ENCODE measurements around the gene GSG1L. TPM values are rescaled to one million over a fixed set of nuclear protein-coding genes. Genes with fewer than 3 reads are reported as not detected.

Gene GSG1L
- total and polyA plus RNA-seq, 9 of the 15 experiments (the other 6 are each of a cell fraction or from before 2014, with no cell fraction given): not detected

DNA sequence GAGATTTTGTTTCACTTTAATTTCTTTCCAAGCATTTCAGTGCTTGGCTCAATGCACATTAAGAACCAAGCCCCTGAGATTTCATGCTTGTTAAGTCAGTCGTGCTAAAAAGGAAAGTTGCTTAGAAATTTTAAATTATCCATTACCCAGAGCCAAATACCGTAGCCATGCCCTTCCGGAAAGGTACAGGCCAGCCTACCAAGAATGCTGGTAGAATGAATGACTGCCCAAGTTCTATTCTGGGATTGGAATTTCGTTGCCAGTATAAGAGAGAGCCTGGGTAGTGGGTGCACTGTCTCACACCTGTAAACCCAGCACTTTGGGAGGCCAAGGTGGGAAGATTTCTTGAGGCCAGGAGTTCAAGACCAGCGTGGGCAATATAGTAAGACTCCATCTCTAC lies 319.6 kb downstream of the GSG1L start:
- Histone ChIP-seq H3K9ac (ENCODE audit: insufficient read depth in 1 of 2, low read depth in 2 of 2, low read length in 2 of 2) (no peak overlapping the region), H3K9me3 (replicated peaks; ENCODE audit: control insufficient read depth, insufficient read depth, low read depth, low read length) (0 out of 2 replicates have a peak, but pooled peaks cover 2% of the 10 kb centered on the region), H2AFZ (ENCODE audit: low read depth, low read length) (no peak overlapping the region), H3K4me1 (replicated peaks in 1 of 2; ENCODE audit: control insufficient read depth in 2 of 2, insufficient read depth in 2 of 2, low read length in 2 of 2) (peaks cover 2 to 5% of the 10 kb centered on the region in 2 experiments; a peak in 4 of 5 replicates), H4K20me1 (replicated peaks; ENCODE audit: control insufficient read depth, insufficient read depth, low read length) (no peaks in the 10 kb centered on the region), H3K79me2 (ENCODE audit: control insufficient read depth, insufficient read depth, low read length) (no peaks in the 10 kb centered on the region), H3K27ac (ENCODE audit: extremely low read depth, low read depth, low read length) (no peak overlapping the region), H3K36me3 (ENCODE audit: control insufficient read depth, insufficient read depth, low read length) (no peaks in the 10 kb centered on the region), H3K9me1 (ENCODE audit: control insufficient read depth, insufficient read depth, low read length) (no peaks in the 10 kb centered on the region), H3K27me3 (ENCODE audit: control insufficient read depth in 2 of 2, insufficient read depth in 2 of 2, low read length in 2 of 2) (no peaks in the 10 kb centered on the region), H3K4me3 (no peak overlapping the region), H3K4me2 (ENCODE audit: insufficient read depth, low read length) (no peak overlapping the region)
- POLR2A ChIA-PET: interaction anchor here (1.2 kb wide), 1 partner anchor 12 kb away, joined by 3 read pairs; no protein-coding TSS in a partner anchor
- no peak for TF ChIP-seq MAFF (IDR thresholded peaks at IDR 0.05; ENCODE audit: low read length)
- no peak for TF ChIP-seq FOXA1 (IDR thresholded peaks at IDR 0.05; ENCODE audit: borderline replicate concordance)
- TF ChIP-seq TARDBP (IDR thresholded peaks at IDR 0.05): no peak
- TF ChIP-seq ZNF444 (CRISPR knock-in tag; IDR thresholded peaks at IDR 0.05): no peak
- no peak for TF ChIP-seq RBM34 (IDR thresholded peaks at IDR 0.05; ENCODE audit: borderline replicate concordance, insufficient read depth, low read length)
- no peak for TF ChIP-seq ARID1B (IDR thresholded peaks at IDR 0.05)
- no peak for TF ChIP-seq GATAD2B (IDR thresholded peaks at IDR 0.05; ENCODE audit: borderline replicate concordance)
- TF ChIP-seq, protein P1, sequence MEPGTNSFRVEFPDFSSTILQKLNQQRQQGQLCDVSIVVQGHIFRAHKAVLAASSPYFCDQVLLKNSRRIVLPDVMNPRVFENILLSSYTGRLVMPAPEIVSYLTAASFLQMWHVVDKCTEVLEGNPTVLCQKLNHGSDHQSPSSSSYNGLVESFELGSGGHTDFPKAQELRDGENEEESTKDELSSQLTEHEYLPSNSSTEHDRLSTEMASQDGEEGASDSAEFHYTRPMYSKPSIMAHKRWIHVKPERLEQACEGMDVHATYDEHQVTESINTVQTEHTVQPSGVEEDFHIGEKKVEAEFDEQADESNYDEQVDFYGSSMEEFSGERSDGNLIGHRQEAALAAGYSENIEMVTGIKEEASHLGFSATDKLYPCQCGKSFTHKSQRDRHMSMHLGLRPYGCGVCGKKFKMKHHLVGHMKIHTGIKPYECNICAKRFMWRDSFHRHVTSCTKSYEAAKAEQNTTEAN (CRISPR knock-in tag; IDR thresholded peaks at IDR 0.05): no peak
- no peak for TF ChIP-seq FOXK1 (CRISPR knock-in tag; IDR thresholded peaks at IDR 0.05; ENCODE audit: borderline replicate concordance)
- TF ChIP-seq EWSR1 (IDR thresholded peaks at IDR 0.05; ENCODE audit: borderline replicate concordance, low read depth, partially characterized antibody): no peak
- TF ChIP-seq RBM39 (optimal IDR thresholded peaks at IDR 0.05; ENCODE audit: low read depth, low read length): no peak
- TF ChIP-seq RFX1 (IDR thresholded peaks at IDR 0.05): no peak
- no peak for TF ChIP-seq NFE2 (IDR thresholded peaks at IDR 0.05; ENCODE audit: low read depth)
- no peak for TF ChIP-seq DACH1 (IDR thresholded peaks at IDR 0.05; ENCODE audit: partially characterized antibody)
- no peak for TF ChIP-seq TSC22D4 (tag; IDR thresholded peaks at IDR 0.05)
- no peak for TF ChIP-seq HDGF (IDR thresholded peaks at IDR 0.05)
- TF ChIP-seq ZNF561 (CRISPR knock-in tag; conservative IDR thresholded peaks at IDR 0.05): no peak
- 38% methylated on average over 5 of the region's 5 CpGs for WGBS (ENCODE audit: insufficient coverage, low coverage, missing lambda C conversion rate)
- in situ Hi-C loops (cut with MboI) (no loop called here), intact Hi-C loops (cut with micrococcal nuclease) (no loop called here)
- CTCF ChIA-PET (ENCODE audit: low intra/inter-chr PET ratio): no interaction called here
- DNase-seq (ENCODE audit: extremely low read depth in 1 of 4, low spot score in 3 of 4) (no peak), ATAC-seq (no peak), FAIRE-seq (no peak)
- no TSS peak for BruUV-seq (replicated peaks)

All from K562 (cell line).